Naive thymus-derived CD4-positive, alpha-beta T cell (primary cell): Measurements from ENCODE around the gene TTLL1. TPM values are rescaled to one million over a fixed set of nuclear protein-coding genes. Genes with fewer than 3 reads are reported as not detected.

Source experiments
- ATAC-seq: fragments of 150-1000 bp; cut with Tn5 transposase; 2 replicates; pipeline ENCODE4 v1.10.0; 2021; ENCODE audit warnings: mild to moderate bottlenecking, moderate library complexity
- CTCF ChIA-PET: fragments of 350-600 bp; sonication (Branson Sonifier 250); formaldehyde crosslinking; loops from one replicate; lab custom pipeline; 2021; ENCODE audit warnings: antibody characterized with exemption; lab: Charles Lee
- POLR2A ChIA-PET: fragments of 350-600 bp; sonication (Branson Sonifier 250); formaldehyde crosslinking; loops from one replicate; lab custom pipeline; 2021; ENCODE audit warnings: antibody characterized with exemption, inconsistent platforms; lab: Charles Lee
- DNase-seq, 9 donors: peaks; one replicate each; pipeline versions ENCODE4 v3.0.0 to v3.0.0-alpha.2; 2020 to 2022; ENCODE audit warnings: mixed read lengths in 1 of 9
- H3K27ac ChIP-seq: one replicate; pipeline ENCODE4 v1.7.0; 2013; ENCODE audit warnings: mild to moderate bottlenecking, low read depth, low read length, moderate library complexity
- H3K27me3 ChIP-seq, 2 donors: one replicate each; pipeline ENCODE4 v1.7.0; 2013; ENCODE audit warnings: low read length in 2 of 2, mild to moderate bottlenecking in 2 of 2, moderate library complexity in 2 of 2; ENCODE audit not compliant: control insufficient read depth in 2 of 2, insufficient read depth in 2 of 2
- H3K36me3 ChIP-seq, 3 experiments: 1 replicate in 2 of 3; 2 replicates in 1 of 3; pipeline ENCODE4 v1.7.0; 2013; ENCODE audit warnings: low read length in 3 of 3, mild to moderate bottlenecking in 3 of 3, moderate library complexity in 1 of 3; ENCODE audit not compliant: insufficient read depth in 3 of 3, control insufficient read depth in 2 of 3
- H3K4me1 ChIP-seq, 2 donors: one replicate each; pipeline ENCODE4 v1.7.0; 2013; ENCODE audit warnings: low read length in 2 of 2, mild to moderate bottlenecking in 2 of 2, moderate library complexity in 1 of 2; ENCODE audit not compliant: control insufficient read depth in 2 of 2, insufficient read depth in 2 of 2
- H3K4me3 ChIP-seq: 2 replicates; pipeline ENCODE4 v1.7.0; 2013; ENCODE audit warnings: mild to moderate bottlenecking, low read length
- H3K9me3 ChIP-seq, 3 experiments: 1 replicate in 2 of 3; 2 replicates in 1 of 3; pipeline ENCODE4 v1.7.0; 2013; ENCODE audit warnings: low read length in 3 of 3; ENCODE audit not compliant: control insufficient read depth in 2 of 3
- H3K27ac Mint-ChIP-seq, 9 donors: one replicate each; pipeline ENCODE4 v1.8.0; 2020 to 2022; ENCODE audit warnings: mixed read lengths in 9 of 9, mild to moderate bottlenecking in 8 of 9, moderate library complexity in 5 of 9, inconsistent platforms in 2 of 9
- H3K27me3 Mint-ChIP-seq, 5 donors: one replicate each; pipeline ENCODE4 v1.8.0; 2021 to 2022; ENCODE audit warnings: mixed read lengths in 5 of 5, mild to moderate bottlenecking in 1 of 5
- H3K36me3 Mint-ChIP-seq, 5 donors: one replicate each; pipeline ENCODE4 v1.8.0; 2020 to 2022; ENCODE audit warnings: mixed read lengths in 5 of 5, mild to moderate bottlenecking in 3 of 5, inconsistent platforms in 1 of 5
- H3K4me1 Mint-ChIP-seq, 7 donors: one replicate each; pipeline ENCODE4 v1.8.0; 2020 to 2022; ENCODE audit warnings: mixed read lengths in 7 of 7, mild to moderate bottlenecking in 3 of 7, inconsistent platforms in 1 of 7
- H3K4me3 Mint-ChIP-seq, 10 donors: one replicate each; pipeline ENCODE4 v1.8.0; 2020 to 2022; ENCODE audit warnings: mild to moderate bottlenecking in 10 of 10, mixed read lengths in 10 of 10, moderate library complexity in 6 of 10, inconsistent platforms in 2 of 10
- H3K9me3 Mint-ChIP-seq, 11 donors: one replicate each; pipeline ENCODE4 v1.8.0; 2020 to 2022; ENCODE audit warnings: mixed read lengths in 11 of 11, mild to moderate bottlenecking in 4 of 11, inconsistent platforms in 1 of 11, moderate library complexity in 1 of 11
- intact Hi-C, 2 donors: fragments of 100-400 bp; cut with micrococcal nuclease; formaldehyde crosslinking; loops; one replicate each; pipeline ENCODE4 v1.15.1; 2023
- polyA plus RNA-seq, 2 donors: library from polyadenylated mRNA; unstranded; fragments of 300-500 nt; fragmentation: Illumina TruSeq; gene quantifications; one replicate each; pipeline ENCODE4 v1.2.3, GENCODE V29; 2021
- total RNA-seq, 6 experiments: library from RNA in 5 of 6; stranded (reverse) in 5 of 6; gene quantifications; 1 replicate in 5 of 6; 2 replicates in 1 of 6; pipeline ENCODE4 v1.2.3 and lab custom pipeline; 2021 to 2026

Gene TTLL1
- total RNA-seq (1 to 10 TPM; 4.6 to 7.7 (median 6.9) TPM), polyA plus RNA-seq (10 to 100 TPM; 10.6 to 16.1 TPM), total RNA-seq (lab: John Stamatoyannopoulos, UW) (5.8 reads per million, percentile 26 among the genes with 10 or more reads in this experiment)

- peak within 1 kb of the TSS; percentile 49 to 96 (median 82) for H3K27ac Mint-ChIP-seq
- H3K4me1 Mint-ChIP-seq: peaks cover 0 to 19% (median 17%) of the 10 kb centered on the region in 7 donors
- H3K27me3 Mint-ChIP-seq: no peaks in the 10 kb centered on the region
- no peaks in the 10 kb centered on the region for H3K9me3 Mint-ChIP-seq
- Histone ChIP-seq H3K27me3 (no peaks in the 10 kb centered on the region), H3K27ac (peak within 1 kb of the TSS; percentile 60), H3K4me3 (peak within 1 kb of the TSS; percentile 49), H3K4me1 (peaks cover 8 to 13% of the 10 kb centered on the region in 2 donors), H3K9me3 (no peaks in the 10 kb centered on the region), H3K36me3 (no peaks in the 10 kb centered on the region)
- ATAC-seq (peak; percentile 93), DNase-seq (peak; percentile 79 to 90 (median 87))
- peak within 1 kb of the TSS; percentile 77 to 98 (median 92) for H3K4me3 Mint-ChIP-seq
- POLR2A ChIA-PET: no interaction called here
- CTCF ChIA-PET: no interaction called here
- peaks cover 0 to 11% (median 5%) of the 10 kb centered on the region in 5 donors for H3K36me3 Mint-ChIP-seq
- intact Hi-C loops: loop anchor here (1.0 to 2.0 kb wide), 8 partner anchors 21 to 475 kb away; partner anchors contain the start of genes BIK (in 2 of the 2), PACSIN2 (in 2 of the 2), ARFGAP3 (in 1 of the 2) and MCAT (in 1 of the 2)
Measured at GRCh38 chr22:43088984-43089717, at the start of gene TTLL1. TTLL1 (minus strand) TSS chr22:43089391; CDS start chr22:43075586, 13,805 bp downstream.

DNA sequence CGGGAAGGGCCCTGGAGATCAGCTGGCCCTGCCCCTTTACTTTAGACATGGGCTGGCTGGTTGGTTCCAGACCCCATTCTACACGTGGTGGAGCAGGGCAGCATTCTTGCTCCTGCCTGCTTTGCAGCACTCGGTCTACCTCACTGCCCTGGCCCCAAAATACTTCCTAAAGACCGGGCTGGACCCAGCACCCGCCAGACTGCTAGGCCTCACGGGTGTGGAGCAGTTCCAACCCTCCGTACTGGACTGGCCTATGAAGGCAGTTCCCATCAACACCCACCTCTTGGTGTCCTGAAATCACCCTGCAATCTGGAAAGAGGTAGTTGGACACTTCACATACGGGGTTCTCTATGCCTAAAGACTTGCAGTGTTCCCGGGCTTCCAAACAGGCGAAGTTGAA, 47.6 kb upstream of the TTLL1 start:
- DNase-seq (no peak), ATAC-seq (no peak)
- no peaks in the 10 kb centered on the region for H3K27me3 ChIP-seq
- H3K27me3 Mint-ChIP-seq: no peaks in the 10 kb centered on the region
- no peak overlapping the region for H3K27ac ChIP-seq
- H3K4me3 ChIP-seq: no peak overlapping the region
- peaks cover 0 to 1% of the 10 kb centered on the region in 2 donors for H3K4me1 ChIP-seq
- H3K4me1 Mint-ChIP-seq: peaks cover 4 to 18% (median 10%) of the 10 kb centered on the region in 7 donors
- peaks cover 3 to 34% (median 13%) of the 10 kb centered on the region in 5 donors for H3K36me3 Mint-ChIP-seq
- H3K9me3 Mint-ChIP-seq: peaks cover 0 to 2% (median 0%) of the 10 kb centered on the region in 11 donors
- no peaks in the 10 kb centered on the region for H3K9me3 ChIP-seq
- H3K4me3 Mint-ChIP-seq: no peak overlapping the region
- CTCF ChIA-PET: no interaction called here
- POLR2A ChIA-PET: no interaction called here
- H3K36me3 ChIP-seq: peaks cover 0 to 67% (median 0%) of the 10 kb centered on the region in 3 experiments
- intact Hi-C loops: loop anchor here in 1 of 2 donors (1.0 to 2.0 kb wide), 2 partner anchors 26 to 356 kb away; partner anchors contain the start of gene BIK
- no peak overlapping the region for H3K27ac Mint-ChIP-seq

- H3K4me3 ChIP-seq: no peak overlapping the region
- ATAC-seq: peak; percentile 75
- H3K4me1 ChIP-seq: no peaks in the 10 kb centered on the region
- POLR2A ChIA-PET: no interaction called here
- H3K9me3 ChIP-seq: no peaks in the 10 kb centered on the region
- H3K27me3 Mint-ChIP-seq: no peaks in the 10 kb centered on the region
- CTCF ChIA-PET: interaction anchor here (1.1 to 1.2 kb wide), 2 partner anchors 10 to 268 kb away, joined by 5 to 8 read pairs; no protein-coding TSS in a partner anchor
- H3K4me3 Mint-ChIP-seq: no peak overlapping the region
- intact Hi-C loops: loop anchor here in 1 of 2 donors (1.0 to 2.0 kb wide), 2 partner anchors 25 to 356 kb away; partner anchors contain the start of gene BIK
- H3K27ac Mint-ChIP-seq: peak overlapping the region in 1 of 9 donors; percentile 55
- H3K9me3 Mint-ChIP-seq: peaks cover 0 to 2% (median 0%) of the 10 kb centered on the region in 11 donors
- peaks cover 4 to 16% (median 8%) of the 10 kb centered on the region in 7 donors for H3K4me1 Mint-ChIP-seq
- no peak overlapping the region for H3K27ac ChIP-seq
- H3K36me3 ChIP-seq: peaks cover 0 to 72% (median 0%) of the 10 kb centered on the region in 3 experiments
- DNase-seq: peak in 5 of 9 donors; percentile 14 to 43 (median 27)
- H3K36me3 Mint-ChIP-seq: peaks cover 3 to 38% (median 13%) of the 10 kb centered on the region in 5 donors
- no peaks in the 10 kb centered on the region for H3K27me3 ChIP-seq
Measured at GRCh38 chr22:43136255-43136654, 47.1 kb upstream of the TTLL1 start.

- ATAC-seq: no peak
- peaks cover 0 to 2% (median 0%) of the 10 kb centered on the region in 11 donors for H3K9me3 Mint-ChIP-seq
- Histone ChIP-seq H3K9me3 (no peaks in the 10 kb centered on the region), H3K4me3 (no peak overlapping the region), H3K4me1 (no peaks in the 10 kb centered on the region), H3K27ac (no peak overlapping the region), H3K27me3 (no peaks in the 10 kb centered on the region), H3K36me3 (peaks cover 0 to 76% (median 0%) of the 10 kb centered on the region in 3 experiments)
- no peak overlapping the region for H3K4me3 Mint-ChIP-seq
- CTCF ChIA-PET: interaction anchor here (1.1 to 1.2 kb wide), 2 partner anchors 9 to 267 kb away, joined by 5 to 8 read pairs; no protein-coding TSS in a partner anchor
- H3K27ac Mint-ChIP-seq: no peak overlapping the region
- peaks cover 2 to 9% (median 5%) of the 10 kb centered on the region in 7 donors for H3K4me1 Mint-ChIP-seq
- peaks cover 3 to 34% (median 13%) of the 10 kb centered on the region in 5 donors for H3K36me3 Mint-ChIP-seq
- intact Hi-C loops: no loop called here
- POLR2A ChIA-PET: interaction anchor here (1.1 kb wide), 1 partner anchor 9 kb away, joined by 3 read pairs; no protein-coding TSS in a partner anchor
- no peaks in the 10 kb centered on the region for H3K27me3 Mint-ChIP-seq
- no peak for DNase-seq
Measured at GRCh38 chr22:43135565-43135964, 46.4 kb upstream of the TTLL1 start.

DNA sequence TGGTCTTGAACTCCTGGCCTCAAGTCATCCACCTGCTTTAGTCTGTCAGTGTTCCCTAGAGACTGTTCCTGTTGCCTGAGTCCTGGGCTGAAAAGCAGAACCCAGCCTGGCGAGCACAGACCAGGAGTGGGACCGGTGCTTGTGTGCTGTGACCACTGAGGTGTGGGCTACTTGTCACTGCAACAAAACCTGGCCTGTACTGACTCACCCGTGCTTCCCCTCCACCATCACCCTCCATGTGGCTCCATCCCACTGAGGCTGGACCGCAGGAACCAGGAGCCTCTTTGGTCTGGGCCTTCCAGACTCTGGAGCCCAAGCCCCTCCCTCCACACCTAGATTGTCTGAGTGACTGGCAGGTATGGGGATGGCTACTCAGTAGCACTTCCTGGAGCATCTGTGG, 45.4 kb upstream of the TTLL1 start:
- H3K36me3 Mint-ChIP-seq: peaks cover 0 to 34% (median 13%) of the 10 kb centered on the region in 5 donors
- intact Hi-C loops: no loop called here

DNA sequence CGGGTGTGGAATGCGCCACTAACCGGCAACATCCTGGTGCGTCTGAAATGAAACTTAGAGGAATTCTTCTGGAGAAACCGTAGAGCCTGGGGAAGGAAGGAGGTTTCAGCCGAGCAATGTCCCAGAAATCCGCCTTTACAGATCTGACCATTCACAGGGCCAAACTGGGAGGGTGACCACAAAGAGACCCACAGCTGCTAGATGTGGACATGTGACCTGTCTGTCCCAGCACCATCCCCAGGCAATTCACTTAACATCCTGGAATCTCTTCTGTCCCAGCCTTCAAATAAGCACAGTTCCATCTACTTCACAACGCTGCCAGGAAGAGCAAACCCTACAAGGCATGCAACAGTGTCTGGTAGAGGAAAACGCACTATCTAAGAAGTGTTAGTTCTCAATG, 44.2 kb upstream of the TTLL1 start:
- intact Hi-C loops: no loop called here
- POLR2A ChIA-PET: no interaction called here
- Histone ChIP-seq H3K4me1 (no peaks in the 10 kb centered on the region), H3K4me3 (no peak overlapping the region), H3K9me3 (no peaks in the 10 kb centered on the region), H3K27me3 (no peaks in the 10 kb centered on the region), H3K36me3 (peaks cover 0 to 59% (median 0%) of the 10 kb centered on the region in 3 experiments), H3K27ac (no peak overlapping the region)
- H3K4me3 Mint-ChIP-seq: no peak overlapping the region
- no peak for DNase-seq
- peak overlapping the region in 2 of 9 donors; percentile 14 to 61 for H3K27ac Mint-ChIP-seq
- no peaks in the 10 kb centered on the region for H3K9me3 Mint-ChIP-seq
- ATAC-seq: no peak
- H3K27me3 Mint-ChIP-seq: no peaks in the 10 kb centered on the region
- H3K4me1 Mint-ChIP-seq: peaks cover 0 to 6% (median 2%) of the 10 kb centered on the region in 7 donors
- CTCF ChIA-PET: no interaction called here
- peaks cover 0 to 26% (median 12%) of the 10 kb centered on the region in 5 donors for H3K36me3 Mint-ChIP-seq

More for the DNA sequence above, 45.4 kb upstream of the TTLL1 start:
- H3K9me3 ChIP-seq: no peaks in the 10 kb centered on the region
- H3K27ac ChIP-seq: no peak overlapping the region
- Mint-ChIP-seq H3K27ac (no peak overlapping the region), H3K27me3 (no peaks in the 10 kb centered on the region), H3K9me3 (peaks cover 0 to 2% (median 0%) of the 10 kb centered on the region in 11 donors), H3K4me3 (no peak overlapping the region), H3K4me1 (peaks cover 0 to 8% (median 5%) of the 10 kb centered on the region in 7 donors)
- ATAC-seq (no peak), DNase-seq (no peak)
- peaks cover 0 to 69% (median 0%) of the 10 kb centered on the region in 3 experiments for H3K36me3 ChIP-seq
- no peak overlapping the region for H3K4me3 ChIP-seq
- H3K4me1 ChIP-seq: no peaks in the 10 kb centered on the region
- ChIA-PET POLR2A (no interaction called here), CTCF (no interaction called here)
- no peaks in the 10 kb centered on the region for H3K27me3 ChIP-seq
